K562 (cell line): ENCODE results near the gene NUP62. TPM values are rescaled to one million over a fixed set of nuclear protein-coding genes. Genes with fewer than 3 reads are reported as not detected.

Source experiments
- ARHGAP35 ChIP-seq: fragments of 450-650 bp; IDR thresholded peaks from 2 replicates; pipeline ENCODE4 v1.6.1; 2018; ENCODE audit not compliant: partially characterized antibody
- BRD4 ChIP-seq: fragments of 200-600 bp; sonication (generic); IDR thresholded peaks from 2 replicates; pipeline ENCODE4 v1.6.1; 2017; ENCODE audit warnings: inconsistent platforms
- CBX8 ChIP-seq: fragments of 200-600 bp; sonication (generic); IDR thresholded peaks from 2 replicates; pipeline ENCODE4 v1.6.1; 2012; ENCODE audit warnings: borderline replicate concordance, mixed run types, low read depth, mild to moderate bottlenecking, moderate library complexity, mixed read lengths, low read length, control low read depth, inconsistent platforms; ENCODE audit not compliant: poor library complexity, severe bottlenecking; ENCODE audit errors: extremely low read depth
- GABPB1 ChIP-seq: sonication (generic); formaldehyde crosslinking; IDR thresholded peaks from 2 replicates; pipeline ENCODE4 v1.8.0; 2022; ENCODE audit warnings: mild to moderate bottlenecking, missing genetic modification reagents
- HMG20A ChIP-seq: fragments of 450-650 bp; formaldehyde crosslinking; conservative IDR thresholded peaks from 2 replicates; pipeline ENCODE4 v1.4.0; 2020; ENCODE audit warnings: mild to moderate bottlenecking, mixed read lengths
- HOMEZ ChIP-seq: fragments of 250-450 bp; sonication (Bioruptor Pico); IDR thresholded peaks from 2 replicates; pipeline ENCODE4 v1.4.0; 2020; ENCODE audit warnings: mild to moderate bottlenecking, moderate library complexity
- KDM1A ChIP-seq, 2 experiments: fragments of 450-650 bp; IDR thresholded peaks; 2 replicates each; pipeline ENCODE4 v1.6.1; 2016; ENCODE audit warnings: mild to moderate bottlenecking in 2 of 2
- NONO ChIP-seq, 2 experiments: fragments of 200-400 bp in 1 of 2; fragments of 450-650 bp in 1 of 2; formaldehyde crosslinking in 1 of 2; IDR thresholded peaks; 2 replicates each; pipeline ENCODE4 v1.6.1; 2017; ENCODE audit warnings: low read depth in 2 of 2, mild to moderate bottlenecking in 2 of 2, moderate library complexity in 2 of 2, low read length in 1 of 2
- PURB ChIP-seq: sonication (generic); formaldehyde crosslinking; IDR thresholded peaks from 2 replicates; pipeline ENCODE4 v1.9.0; 2021; ENCODE audit warnings: low read depth, mild to moderate bottlenecking, missing genetic modification reagents
- RBM25 ChIP-seq: fragments of 200-400 bp; formaldehyde crosslinking; IDR thresholded peaks from 2 replicates; pipeline ENCODE4 v1.6.1; 2018; ENCODE audit warnings: low read length, low read depth, moderate library complexity; ENCODE audit not compliant: severe bottlenecking
- TEAD1 ChIP-seq, 2 experiments: fragments of 450-650 bp in 1 of 2; sonication (generic) in 1 of 2; formaldehyde crosslinking; IDR thresholded peaks; 2 replicates each; pipeline versions ENCODE4 v1.4.0 to v1.8.0; 2020 to 2022; ENCODE audit warnings: mild to moderate bottlenecking in 2 of 2, missing genetic modification reagents in 1 of 2
- THAP12 ChIP-seq: fragments of 250-450 bp; sonication (Bioruptor Pico); IDR thresholded peaks from 2 replicates; pipeline ENCODE4 v1.9.0; 2021; ENCODE audit warnings: mild to moderate bottlenecking, inconsistent platforms
- TRIM25 ChIP-seq: fragments of 450-650 bp; IDR thresholded peaks from 2 replicates; pipeline ENCODE4 v1.7.0; 2016; ENCODE audit warnings: borderline replicate concordance
- ZBTB7A ChIP-seq: IDR thresholded peaks from 2 replicates; pipeline ENCODE4 v1.6.1; 2011; ENCODE audit warnings: low read depth, mild to moderate bottlenecking, low read length, moderate library complexity, borderline replicate concordance; ENCODE audit not compliant: control insufficient read depth
- ZFX ChIP-seq: sonication (generic); formaldehyde crosslinking; IDR thresholded peaks from 2 replicates; pipeline ENCODE4 v1.8.0; 2022; ENCODE audit warnings: mild to moderate bottlenecking, missing genetic modification reagents, moderate library complexity
- ZNF23 ChIP-seq: fragments of 250-450 bp; sonication (Bioruptor Pico); IDR thresholded peaks from 2 replicates; pipeline ENCODE4 v1.4.0; 2020; ENCODE audit warnings: mild to moderate bottlenecking
- ZNF408 ChIP-seq: fragments of 250-450 bp; sonication (Bioruptor Pico); IDR thresholded peaks from 2 replicates; pipeline ENCODE4 v1.4.0; 2020; ENCODE audit warnings: low read depth, mild to moderate bottlenecking, moderate library complexity
- ZNF778 ChIP-seq: fragments of 450-650 bp; formaldehyde crosslinking; IDR thresholded peaks from 2 replicates; pipeline ENCODE4 v1.4.0; 2020; ENCODE audit warnings: mild to moderate bottlenecking, moderate library complexity
- ZNF830 ChIP-seq: fragments of 250-450 bp; sonication (Bioruptor Pico); IDR thresholded peaks from 2 replicates; pipeline ENCODE4 v1.5.0; 2021; ENCODE audit warnings: mild to moderate bottlenecking
- polyA plus RNA-seq, 8 experiments: library from polyadenylated mRNA; depleted of rRNA in 4 of 8; stranded (reverse) in 5 of 8; unstranded in 3 of 8; fragments of >200 nt; fragmentation: Nextera tagmentation in 2 of 8; fragmentation: Illumina TruSeq in 1 of 8; extraction: Ambion mirVana in 2 of 8; extraction: Trizol in 1 of 8; gene quantifications; 2 replicates each; pipeline versions ENCODE4 v1.2.1 to v1.2.3, GENCODE V29; 2011 to 2014; ENCODE audit warnings: inconsistent platforms in 1 of 8, missing spikeins in 1 of 8
- total RNA-seq, 7 experiments: library from RNA; depleted of rRNA in 6 of 7; stranded (reverse); fragments of >200 nt in 6 of 7; fragmentation: Illumina TruSeq in 2 of 7; extraction: Trizol in 2 of 7; gene quantifications; 2 replicates each; pipeline versions ENCODE4 v1.2.1 to v1.2.3, GENCODE V29; 2011 to 2021; ENCODE audit warnings: low replicate concordance in 1 of 7

The NUP62 gene
- total and polyA plus RNA-seq, 9 of the 15 experiments (the other 6 are each of a cell fraction or from before 2014, with no cell fraction given) = 16.9 to 109 (median 66.0) TPM

GRCh38 chr19:49924004-49924880 lies 5.1 kb downstream of the NUP62 start (continued):
- TF ChIP-seq TEAD1 (CRISPR knock-in tag; IDR thresholded peaks at IDR 0.05) (0 out of 4 replicates have a peak, but pooled peaks of 1 of the 2 experiments have one; percentile 34), HOMEZ (CRISPR knock-in tag) (no peak), ZNF408 (CRISPR knock-in tag) (no peak), ZFX (CRISPR knock-in tag) (no peak), ZNF778 (CRISPR knock-in tag) (no peak), ARHGAP35 (no peak), TRIM25 (no peak), ZBTB7A (no peak), ZNF830 (CRISPR knock-in tag) (no peak), NONO (IDR thresholded peaks at IDR 0.05; ENCODE audit: low read depth in 2 of 2, low read length in 1 of 2) (no peak), CBX8 (no peak), PURB (no peak), BRD4 (peak; percentile 58; the same call in 1 of the 2 replicates), HMG20A (CRISPR knock-in tag) (no peak), GABPB1 (CRISPR knock-in tag) (no peak), ZNF23 (CRISPR knock-in tag) (no peak), THAP12 (CRISPR knock-in tag) (no peak), KDM1A (IDR thresholded peaks at IDR 0.05) (no peak), RBM25 (no peak)
